HG02970 (cell line): ENCODE results near the gene FCHSD2.
"Not testable (repeated sequence)": the region's sequence is repeated elsewhere in the genome, so short reads cannot be mapped to it uniquely, and the experiment has no call there.

Experiments used
- ATAC-seq: cut with Tn5 transposase; IDR thresholded peaks from one replicate; pipeline ENCODE4 v1.9.1; 2021; ENCODE audit warnings: mild to moderate bottlenecking, moderate library complexity, moderate number of reproducible peaks; ENCODE audit not compliant: unreplicated experiment, low FRiP score

FCHSD2 gene

GRCh38 chr11:73129198-73129597 is 12.9 kb downstream of the FCHSD2 start:
- ATAC-seq = no peak

DNA sequence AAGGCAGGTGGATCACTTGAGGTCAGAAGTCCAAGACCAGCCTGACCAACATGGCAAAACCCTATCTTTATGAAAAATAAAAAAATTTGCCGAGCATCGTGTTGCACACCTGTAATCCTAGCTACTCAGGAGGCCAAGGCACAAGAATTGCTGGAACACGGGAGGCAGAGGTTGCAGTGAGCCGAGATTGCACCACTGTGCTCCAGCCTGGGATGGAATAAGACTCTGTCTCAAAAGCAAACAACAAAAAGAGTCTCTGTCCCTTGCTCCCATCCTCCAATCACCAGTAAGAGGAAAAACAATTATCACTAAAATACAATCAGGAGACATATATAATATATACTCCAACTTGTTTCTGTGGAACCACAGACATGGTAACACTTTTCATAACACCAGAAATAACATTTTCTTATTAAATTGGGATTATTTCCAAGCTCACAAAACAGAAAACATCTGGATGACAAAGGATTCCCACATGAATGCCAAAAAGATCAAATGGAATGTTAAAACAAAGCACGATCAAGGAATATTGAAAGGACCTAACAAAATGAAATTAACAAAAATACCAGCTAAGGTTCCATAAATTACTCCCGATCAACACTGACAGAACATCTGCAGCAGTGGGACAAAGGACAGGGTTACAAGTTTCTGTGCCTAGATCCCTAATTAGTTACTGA is 15.2 kb downstream of the FCHSD2 start:
- ATAC-seq = no peak

DNA sequence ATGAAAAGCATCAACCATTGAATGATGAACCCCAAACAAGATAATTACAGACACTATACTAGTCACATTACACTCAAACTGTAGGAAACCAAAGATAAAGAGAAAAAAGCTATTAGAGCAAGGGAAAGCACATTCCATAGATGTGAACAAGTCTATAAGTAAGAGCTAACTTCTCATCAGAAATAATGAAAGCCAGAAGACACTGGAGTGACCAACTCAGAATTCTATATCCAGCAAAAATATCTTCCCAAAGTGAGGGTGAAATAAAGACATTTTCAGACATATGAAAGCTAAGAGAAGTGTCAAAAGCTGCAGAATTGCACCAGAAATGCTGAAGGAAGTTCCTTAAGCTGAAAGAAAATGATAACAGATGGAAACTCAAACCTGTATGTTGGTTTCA is 17.3 kb downstream of the FCHSD2 start:
- ATAC-seq = no peak

DNA sequence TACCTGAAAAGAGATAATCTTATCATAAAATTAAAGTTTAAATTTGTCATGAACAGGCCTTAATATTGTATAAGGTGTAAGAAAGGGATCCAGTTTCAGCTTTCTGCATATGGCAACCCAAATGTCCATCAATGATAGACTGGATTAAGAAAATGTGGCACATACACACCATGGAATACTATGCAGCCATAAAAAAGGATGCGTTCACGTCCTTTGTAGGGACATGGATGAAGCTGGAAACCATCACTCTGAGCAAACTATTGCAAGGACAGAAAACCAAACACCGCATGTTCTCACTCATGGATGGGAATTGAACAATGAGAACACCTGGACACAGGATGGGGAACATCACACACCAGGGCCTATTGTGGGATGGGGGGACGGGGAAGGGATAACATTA is 18.2 kb downstream of the FCHSD2 start:
- not testable (repeated sequence) for ATAC-seq

- no peak for ATAC-seq
Observed at GRCh38 chr11:73121692-73122091, 20.4 kb downstream of the FCHSD2 start.

- ATAC-seq = no peak
Observed at GRCh38 chr11:73117071-73117470, 25.0 kb downstream of the FCHSD2 start.

- ATAC-seq = no peak
Observed at GRCh38 chr11:73116636-73117035, 25.5 kb downstream of the FCHSD2 start.

DNA sequence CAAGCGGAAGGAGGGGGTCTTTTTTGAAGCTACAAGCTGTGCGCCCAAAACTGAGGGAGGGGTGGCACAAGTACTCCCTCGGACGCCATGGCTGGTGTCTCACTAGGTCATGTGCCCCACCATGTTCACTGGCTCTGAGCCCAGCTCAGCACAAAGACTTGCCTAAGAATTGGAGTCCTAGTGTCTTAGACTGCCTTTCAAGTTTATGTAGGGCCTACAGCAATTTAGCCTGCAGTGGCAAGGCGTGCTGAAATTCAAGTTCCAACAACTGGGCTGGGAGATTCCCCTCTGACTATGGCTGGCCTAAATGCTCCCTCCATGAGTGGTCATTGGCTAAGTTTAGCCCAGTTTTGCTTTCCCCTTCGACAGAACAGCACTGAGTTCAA is 27.3 kb downstream of the FCHSD2 start:
- no peak for ATAC-seq

DNA sequence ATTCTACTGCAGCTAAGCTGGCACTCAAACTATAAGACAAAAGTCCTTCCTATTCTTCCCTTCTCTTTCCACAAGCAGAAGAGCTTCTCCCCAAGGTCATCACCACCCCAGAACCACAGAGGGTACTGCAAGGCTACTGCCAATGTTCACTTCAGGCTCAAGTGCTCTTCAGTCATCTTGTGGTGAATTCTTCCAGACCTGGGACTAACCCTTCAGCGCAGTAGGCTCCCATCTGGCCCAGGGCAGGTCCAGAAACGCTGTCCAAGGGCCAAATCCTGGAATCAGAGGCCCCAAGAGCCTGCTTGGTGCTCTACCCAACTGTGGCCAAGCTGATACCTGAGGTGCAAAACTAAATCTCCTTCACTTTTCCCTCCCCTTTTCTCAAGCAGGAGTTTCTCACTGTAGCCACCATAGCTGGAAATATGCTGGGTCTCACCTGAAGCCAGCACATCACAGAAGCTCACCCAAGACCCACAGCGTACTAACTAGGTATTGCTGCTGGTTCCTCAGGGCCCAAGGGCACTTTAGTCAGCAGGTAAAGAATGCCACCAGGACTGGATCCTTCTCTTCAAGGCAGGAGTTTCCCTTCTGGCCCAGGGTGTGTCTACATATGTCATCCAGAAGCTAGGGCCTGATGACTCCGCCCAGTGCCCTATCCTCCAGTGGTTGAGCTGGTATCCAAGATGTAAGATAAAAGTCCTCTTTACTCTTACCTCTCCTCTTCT is 27.8 kb downstream of the FCHSD2 start:
- no peak for ATAC-seq

GRCh38 chr11:73113426-73113825 is 28.7 kb downstream of the FCHSD2 start:
- ATAC-seq = no peak

- ATAC-seq = no peak
Observed at GRCh38 chr11:73107597-73107996, 34.5 kb downstream of the FCHSD2 start.

- ATAC-seq = no peak
Observed at GRCh38 chr11:73106347-73106746, 35.8 kb downstream of the FCHSD2 start.

- ATAC-seq = no peak
Observed at GRCh38 chr11:73100578-73100977, 41.5 kb downstream of the FCHSD2 start.

- ATAC-seq = no peak
Observed at GRCh38 chr11:73099512-73100266, 42.4 kb downstream of the FCHSD2 start.

GRCh38 chr11:73095613-73096012 is 46.5 kb downstream of the FCHSD2 start:
- ATAC-seq = no peak

DNA sequence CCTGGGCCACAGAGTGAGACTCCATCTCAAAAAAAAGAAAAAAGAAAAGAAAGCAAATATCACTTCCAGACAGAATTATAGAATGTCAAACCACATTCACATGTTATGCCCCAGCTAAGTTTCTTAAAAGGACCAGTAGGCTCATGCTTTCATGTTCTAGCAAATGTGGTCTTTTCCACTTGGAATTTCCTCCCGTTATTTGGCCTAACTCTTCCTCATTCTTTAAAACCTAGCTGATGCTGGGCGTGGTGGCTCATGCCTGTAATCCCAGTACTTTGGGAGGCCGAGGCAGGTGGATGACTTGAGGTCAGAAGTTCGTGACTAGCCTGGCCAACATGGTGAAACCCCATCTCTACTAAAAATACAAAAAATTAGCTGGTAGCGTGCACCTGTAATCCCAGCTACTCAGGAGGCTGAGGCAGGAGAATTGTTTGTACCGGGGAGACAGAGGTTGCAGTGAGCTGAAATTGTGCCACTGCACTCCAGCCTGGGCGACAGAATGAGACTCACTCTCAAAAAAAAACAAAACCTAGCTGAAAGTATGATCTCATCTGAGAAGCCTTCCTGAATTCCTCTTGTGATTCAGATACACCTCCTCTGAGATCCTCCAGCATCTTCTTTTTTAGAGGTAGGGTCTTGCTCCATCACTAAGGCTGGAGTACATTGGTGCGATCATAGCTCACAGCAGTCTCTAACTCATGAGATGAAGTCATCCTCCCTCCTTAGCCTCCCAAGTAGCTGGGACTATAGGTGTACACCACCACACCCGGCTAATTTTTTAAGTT is 50.4 kb downstream of the FCHSD2 start:
- ATAC-seq = no peak

- ATAC-seq = no peak
Observed at GRCh38 chr11:73087730-73088129, 54.4 kb downstream of the FCHSD2 start.

DNA sequence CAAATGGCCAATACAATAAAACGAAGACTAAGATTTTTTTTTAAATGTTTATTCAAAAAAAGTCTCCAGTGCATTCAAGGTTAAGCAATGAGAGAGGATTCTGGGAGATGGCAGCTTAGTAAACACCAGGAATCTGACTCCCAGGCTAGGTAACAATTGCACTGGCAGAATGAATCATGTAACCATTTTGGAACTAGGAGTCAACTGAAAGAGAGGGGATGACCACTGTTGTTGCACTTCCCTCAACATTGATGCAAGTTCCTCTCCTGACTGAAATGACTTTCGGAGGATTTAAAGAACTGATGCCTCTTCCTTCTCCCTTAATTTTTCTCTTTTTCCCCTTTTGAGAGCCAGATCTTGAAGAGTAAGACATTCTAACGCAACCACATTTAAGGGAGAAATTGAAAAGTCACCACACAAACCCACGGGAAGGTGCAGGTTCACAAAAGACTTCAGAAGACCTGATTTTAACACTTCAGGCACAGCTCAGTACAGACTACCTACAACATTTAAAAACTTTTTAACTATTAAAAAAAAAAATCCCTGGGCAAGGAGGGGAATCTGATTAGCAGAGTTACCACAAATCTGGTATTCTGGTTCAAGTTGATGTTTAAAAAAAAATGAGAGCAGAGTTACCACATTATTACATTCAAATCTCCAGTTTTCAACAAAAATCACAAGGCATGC is 56.8 kb downstream of the FCHSD2 start:
- no peak for ATAC-seq

DNA sequence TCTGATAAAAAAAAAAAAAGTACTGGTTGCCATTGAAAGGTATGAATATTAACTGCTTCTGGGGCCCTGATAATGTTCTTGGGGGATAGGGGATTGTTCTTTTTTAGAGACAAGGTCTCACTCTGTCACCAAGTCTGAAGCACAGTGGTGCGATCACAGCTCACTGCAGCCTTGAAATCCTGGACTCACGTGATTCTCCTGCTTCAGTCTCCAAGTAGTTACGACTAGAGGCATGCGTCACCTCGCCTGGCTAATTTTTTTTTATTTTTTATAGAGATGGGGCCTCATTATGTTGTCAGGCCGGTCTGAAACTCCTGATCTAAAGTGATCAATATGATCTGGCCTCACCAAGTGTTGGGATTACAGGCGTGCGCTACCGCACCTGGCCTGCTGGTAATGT is 63.5 kb downstream of the FCHSD2 start:
- ATAC-seq = no peak

DNA sequence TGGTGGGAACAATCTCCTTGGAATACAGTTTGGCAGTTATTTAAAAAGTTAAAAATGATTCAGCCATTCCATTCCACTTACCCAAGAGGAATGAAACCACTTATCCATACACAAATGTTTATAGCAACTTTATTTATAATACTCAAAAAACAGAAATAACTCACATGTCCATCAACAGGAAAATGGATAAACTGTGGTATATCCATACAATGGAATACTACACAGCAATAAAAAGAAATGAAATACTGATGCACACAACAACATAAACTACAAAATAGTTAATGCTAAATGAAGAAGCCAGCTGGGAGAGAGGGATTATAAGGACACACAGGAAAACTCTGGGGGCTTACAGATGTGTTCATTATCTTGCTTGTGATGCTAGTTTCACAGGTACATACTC is 64.7 kb downstream of the FCHSD2 start:
- no peak for ATAC-seq
